HEK293 (cell line): ENCODE data around the gene SMYD2.

Experiments
- YY1 ChIP-seq: fragments of 450-650 bp; formaldehyde crosslinking; IDR thresholded peaks from 2 replicates; pipeline ENCODE4 v1.5.1; 2018; ENCODE audit warnings: missing biosample characterization, missing genetic modification characterization
- ZBTB7A ChIP-seq: fragments of 450-650 bp; formaldehyde crosslinking; IDR thresholded peaks from 2 replicates; pipeline ENCODE4 v1.5.1; 2016; ENCODE audit warnings: low read depth, missing biosample characterization, missing genetic modification characterization
- ZNF211 ChIP-seq: fragments of 450-650 bp; formaldehyde crosslinking; IDR thresholded peaks from 2 replicates; pipeline ENCODE4 v1.5.1; 2016; ENCODE audit warnings: low read depth, missing biosample characterization, missing genetic modification characterization
- ZNF549 ChIP-seq: fragments of 450-650 bp; IDR thresholded peaks from 2 replicates; pipeline ENCODE4 v1.5.1; 2018; ENCODE audit warnings: missing biosample characterization, missing genetic modification characterization, mild to moderate bottlenecking, inconsistent platforms, moderate library complexity
- TF ChIP-seq, protein P1 (sequence below): fragments of 450-650 bp; formaldehyde crosslinking; IDR thresholded peaks from 2 replicates; pipeline ENCODE4 v1.5.1; 2016; ENCODE audit warnings: missing biosample characterization, missing genetic modification characterization
- TF ChIP-seq, protein P2 (sequence below): fragments of 450-650 bp; formaldehyde crosslinking; IDR thresholded peaks from 2 replicates; pipeline ENCODE4 v1.5.1; 2016; ENCODE audit warnings: missing biosample characterization, missing genetic modification characterization

DNA sequence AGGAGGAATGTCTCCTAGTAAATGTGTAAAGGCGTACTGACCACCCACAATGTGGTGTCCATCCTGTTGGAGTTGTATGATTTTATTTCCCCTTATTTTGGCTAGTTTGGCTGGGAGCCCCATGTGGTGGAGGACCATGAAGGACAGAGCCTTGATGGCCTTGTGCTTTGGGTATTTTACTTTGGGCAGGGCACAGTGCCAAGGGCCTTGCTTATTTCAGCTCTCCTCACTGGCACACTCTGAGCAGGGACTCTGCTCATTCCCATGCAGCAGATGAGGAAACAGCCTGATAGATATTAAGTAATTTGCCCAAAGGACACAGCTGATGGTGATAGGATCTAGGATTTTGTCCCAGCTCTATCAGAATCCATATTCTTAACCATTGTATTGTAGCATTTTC is 50.2 kb downstream of the SMYD2 start:
- TF ChIP-seq, protein P1, sequence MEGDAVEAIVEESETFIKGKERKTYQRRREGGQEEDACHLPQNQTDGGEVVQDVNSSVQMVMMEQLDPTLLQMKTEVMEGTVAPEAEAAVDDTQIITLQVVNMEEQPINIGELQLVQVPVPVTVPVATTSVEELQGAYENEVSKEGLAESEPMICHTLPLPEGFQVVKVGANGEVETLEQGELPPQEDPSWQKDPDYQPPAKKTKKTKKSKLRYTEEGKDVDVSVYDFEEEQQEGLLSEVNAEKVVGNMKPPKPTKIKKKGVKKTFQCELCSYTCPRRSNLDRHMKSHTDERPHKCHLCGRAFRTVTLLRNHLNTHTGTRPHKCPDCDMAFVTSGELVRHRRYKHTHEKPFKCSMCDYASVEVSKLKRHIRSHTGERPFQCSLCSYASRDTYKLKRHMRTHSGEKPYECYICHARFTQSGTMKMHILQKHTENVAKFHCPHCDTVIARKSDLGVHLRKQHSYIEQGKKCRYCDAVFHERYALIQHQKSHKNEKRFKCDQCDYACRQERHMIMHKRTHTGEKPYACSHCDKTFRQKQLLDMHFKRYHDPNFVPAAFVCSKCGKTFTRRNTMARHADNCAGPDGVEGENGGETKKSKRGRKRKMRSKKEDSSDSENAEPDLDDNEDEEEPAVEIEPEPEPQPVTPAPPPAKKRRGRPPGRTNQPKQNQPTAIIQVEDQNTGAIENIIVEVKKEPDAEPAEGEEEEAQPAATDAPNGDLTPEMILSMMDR (tag by site-specific recombination) = no peak
- TF ChIP-seq ZBTB7A (tag by site-specific recombination) = no peak
- TF ChIP-seq, protein P2, sequence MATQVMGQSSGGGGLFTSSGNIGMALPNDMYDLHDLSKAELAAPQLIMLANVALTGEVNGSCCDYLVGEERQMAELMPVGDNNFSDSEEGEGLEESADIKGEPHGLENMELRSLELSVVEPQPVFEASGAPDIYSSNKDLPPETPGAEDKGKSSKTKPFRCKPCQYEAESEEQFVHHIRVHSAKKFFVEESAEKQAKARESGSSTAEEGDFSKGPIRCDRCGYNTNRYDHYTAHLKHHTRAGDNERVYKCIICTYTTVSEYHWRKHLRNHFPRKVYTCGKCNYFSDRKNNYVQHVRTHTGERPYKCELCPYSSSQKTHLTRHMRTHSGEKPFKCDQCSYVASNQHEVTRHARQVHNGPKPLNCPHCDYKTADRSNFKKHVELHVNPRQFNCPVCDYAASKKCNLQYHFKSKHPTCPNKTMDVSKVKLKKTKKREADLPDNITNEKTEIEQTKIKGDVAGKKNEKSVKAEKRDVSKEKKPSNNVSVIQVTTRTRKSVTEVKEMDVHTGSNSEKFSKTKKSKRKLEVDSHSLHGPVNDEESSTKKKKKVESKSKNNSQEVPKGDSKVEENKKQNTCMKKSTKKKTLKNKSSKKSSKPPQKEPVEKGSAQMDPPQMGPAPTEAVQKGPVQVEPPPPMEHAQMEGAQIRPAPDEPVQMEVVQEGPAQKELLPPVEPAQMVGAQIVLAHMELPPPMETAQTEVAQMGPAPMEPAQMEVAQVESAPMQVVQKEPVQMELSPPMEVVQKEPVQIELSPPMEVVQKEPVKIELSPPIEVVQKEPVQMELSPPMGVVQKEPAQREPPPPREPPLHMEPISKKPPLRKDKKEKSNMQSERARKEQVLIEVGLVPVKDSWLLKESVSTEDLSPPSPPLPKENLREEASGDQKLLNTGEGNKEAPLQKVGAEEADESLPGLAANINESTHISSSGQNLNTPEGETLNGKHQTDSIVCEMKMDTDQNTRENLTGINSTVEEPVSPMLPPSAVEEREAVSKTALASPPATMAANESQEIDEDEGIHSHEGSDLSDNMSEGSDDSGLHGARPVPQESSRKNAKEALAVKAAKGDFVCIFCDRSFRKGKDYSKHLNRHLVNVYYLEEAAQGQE = no peak
- no peak for TF ChIP-seq YY1 (tag by site-specific recombination)
- TF ChIP-seq ZNF549 (tag by site-specific recombination) = no peak
- TF ChIP-seq ZNF211 (tag by site-specific recombination) = no peak
